ENCODE results near the gene RCN1. TPM values are rescaled to one million over a fixed set of nuclear protein-coding genes. Genes with fewer than 3 reads are reported as not detected.

The RCN1 gene
- total RNA-seq, 6 experiments from 2014 or later = 30.7 to 52.4 (median 37.7) TPM

- DNase-seq = no peak
These were observed 17.8 kb upstream of the RCN1 start for GRCh38 chr11:32072872-32073643.

GRCh38 chr11:32073644-32074026, 17.2 kb upstream of the RCN1 start:
- Histone ChIP-seq H3K4me1 (no peaks in the 10 kb centered on the region), H3K27me3 (no peaks in the 10 kb centered on the region), H3K36me3 (no peaks in the 10 kb centered on the region), H3K9me3 (no peaks in the 10 kb centered on the region), H3K4me3 (no peak overlapping the region), H3K27ac (no peak overlapping the region)
- no peak for DNase-seq
- intact Hi-C loops (cut with DNase I) = no loop called here
- 90% methylated on average over 1 of the region's 1 CpG for WGBS (ENCODE audit: insufficient coverage, low coverage, low lambda C conversion rate, missing lambda C conversion rate)
- no peak for TF ChIP-seq CTCF (IDR thresholded peaks at IDR 0.05)
- TF ChIP-seq POLR2A (IDR thresholded peaks at IDR 0.05) = no peak
- ATAC-seq = no peak

More at GRCh38 chr11:32072872-32073643, 17.8 kb upstream of the RCN1 start:
- WGBS (ENCODE audit: insufficient coverage, low coverage, low lambda C conversion rate, missing lambda C conversion rate) = 48% methylated on average over 12 of the region's 12 CpGs
- H3K27me3 ChIP-seq = no peaks in the 10 kb centered on the region
- H3K27ac ChIP-seq = no peak overlapping the region
- H3K4me1 ChIP-seq = no peaks in the 10 kb centered on the region
- no peaks in the 10 kb centered on the region for H3K9me3 ChIP-seq
- intact Hi-C loops (cut with DNase I) = no loop called here
- no peak for ATAC-seq
- H3K4me3 ChIP-seq = no peak overlapping the region
- H3K36me3 ChIP-seq = no peaks in the 10 kb centered on the region
- TF ChIP-seq CTCF (IDR thresholded peaks at IDR 0.05) = no peak
- no peak for TF ChIP-seq POLR2A (IDR thresholded peaks at IDR 0.05)

GRCh38 chr11:32079553-32079952, 11.3 kb upstream of the RCN1 start:
- no peak overlapping the region for H3K27ac ChIP-seq
- no peaks in the 10 kb centered on the region for H3K27me3 ChIP-seq
- no peaks in the 10 kb centered on the region for H3K9me3 ChIP-seq
- ATAC-seq (no peak), DNase-seq (no peak)
- H3K36me3 ChIP-seq = no peaks in the 10 kb centered on the region
- 66% methylated on average over 4 of the region's 4 CpGs for WGBS (ENCODE audit: insufficient coverage, low coverage, low lambda C conversion rate, missing lambda C conversion rate)
- H3K4me1 ChIP-seq = no peaks in the 10 kb centered on the region
- TF ChIP-seq CTCF (IDR thresholded peaks at IDR 0.05) = no peak
- no peak for TF ChIP-seq POLR2A (IDR thresholded peaks at IDR 0.05)
- no peak overlapping the region for H3K4me3 ChIP-seq
- intact Hi-C loops (cut with DNase I) = no loop called here

GRCh38 chr11:32080361-32080980, 10.4 kb upstream of the RCN1 start:
- intact Hi-C loops (cut with DNase I) = no loop called here
- no peaks in the 10 kb centered on the region for H3K9me3 ChIP-seq
- no peak for DNase-seq
- H3K4me3 ChIP-seq = no peak overlapping the region
- no peak for TF ChIP-seq POLR2A (IDR thresholded peaks at IDR 0.05)
- TF ChIP-seq CTCF (IDR thresholded peaks at IDR 0.05) = no peak
- no peaks in the 10 kb centered on the region for H3K4me1 ChIP-seq
- H3K27ac ChIP-seq = no peak overlapping the region
- ATAC-seq = no peak
- 67% methylated on average over 1 of the region's 2 CpGs for WGBS (ENCODE audit: insufficient coverage, low coverage, low lambda C conversion rate, missing lambda C conversion rate)
- no peaks in the 10 kb centered on the region for H3K27me3 ChIP-seq
- H3K36me3 ChIP-seq = no peaks in the 10 kb centered on the region

Measured in right lobe of liver (tissue), 6 donors.